ENCODE data around the gene CROCC2.

The CROCC2 gene

GRCh38 chr2:240925191-240925567 is 19.0 kb downstream of the CROCC2 start:
- DNase-seq: peak; percentile 27

- DNase-seq: no peak
Observed at GRCh38 chr2:240925568-240926515, 19.7 kb downstream of the CROCC2 start.

GRCh38 chr2:240926516-240927389 is 20.6 kb downstream of the CROCC2 start:
- DNase-seq: peak; percentile 2

DNA sequence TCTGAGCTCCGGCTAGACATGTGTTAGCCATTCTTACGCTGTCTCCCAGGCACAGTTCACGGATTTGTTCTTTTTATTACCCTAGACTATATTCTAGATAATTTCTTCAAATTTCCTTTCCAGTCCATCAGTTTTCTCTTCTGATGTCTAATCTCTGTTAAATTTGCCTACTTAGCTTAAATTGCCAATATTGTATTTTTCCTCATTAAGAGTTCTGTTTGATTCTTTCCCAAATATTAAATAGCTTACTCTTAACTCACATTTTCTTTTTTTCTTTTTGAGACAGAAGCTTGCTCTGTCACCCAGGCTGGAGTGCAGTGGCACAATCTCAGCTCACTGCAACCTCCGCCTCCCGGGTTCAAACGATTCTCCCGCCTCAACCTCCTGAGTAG is 21.2 kb downstream of the CROCC2 start:
- DNase-seq: no peak

GRCh38 chr2:240928476-240929363 is 22.6 kb downstream of the CROCC2 start:
- DNase-seq: no peak

- no peak for DNase-seq
Observed at GRCh38 chr2:240929364-240930095, 23.4 kb downstream of the CROCC2 start.

- DNase-seq: no peak
Observed at GRCh38 chr2:240930096-240930630, 24.0 kb downstream of the CROCC2 start.

DNA sequence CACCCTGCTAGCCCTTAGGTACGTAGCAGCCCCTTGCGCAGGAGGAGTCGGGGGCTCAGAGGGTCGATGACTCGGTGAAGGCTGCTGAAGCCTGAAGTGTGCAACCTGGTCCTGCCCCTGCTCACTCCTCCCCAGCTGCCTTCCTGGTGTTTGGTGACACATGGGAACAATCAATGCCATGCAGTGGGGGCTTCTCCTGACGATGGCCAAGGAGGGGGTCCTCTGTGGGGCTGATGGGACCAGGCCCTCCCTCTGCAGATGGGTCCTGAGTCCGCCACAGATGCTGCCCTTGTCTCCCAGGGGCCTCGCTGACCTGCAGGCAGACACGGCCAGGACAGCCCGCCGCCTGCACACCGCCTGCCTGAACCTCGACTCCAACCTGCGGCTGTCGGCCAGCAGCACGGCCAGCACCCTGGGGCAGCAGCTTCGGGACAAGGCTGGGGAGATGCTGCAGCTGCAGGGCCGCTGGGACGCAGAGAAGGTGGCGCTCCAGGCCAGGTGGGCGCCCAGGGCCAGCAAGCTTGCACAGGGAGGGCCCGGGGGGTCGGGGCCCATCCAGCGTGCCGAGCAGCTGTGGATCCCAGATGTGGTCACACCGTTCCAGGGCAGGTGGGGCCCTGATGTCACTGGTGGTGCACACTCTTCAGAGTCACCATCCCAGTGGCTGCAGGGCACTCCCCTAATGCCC is 24.6 kb downstream of the CROCC2 start:
- DNase-seq: no peak

- DNase-seq: peak; percentile 0
Observed at GRCh38 chr2:240931319-240931949, 25.3 kb downstream of the CROCC2 start.

DNA sequence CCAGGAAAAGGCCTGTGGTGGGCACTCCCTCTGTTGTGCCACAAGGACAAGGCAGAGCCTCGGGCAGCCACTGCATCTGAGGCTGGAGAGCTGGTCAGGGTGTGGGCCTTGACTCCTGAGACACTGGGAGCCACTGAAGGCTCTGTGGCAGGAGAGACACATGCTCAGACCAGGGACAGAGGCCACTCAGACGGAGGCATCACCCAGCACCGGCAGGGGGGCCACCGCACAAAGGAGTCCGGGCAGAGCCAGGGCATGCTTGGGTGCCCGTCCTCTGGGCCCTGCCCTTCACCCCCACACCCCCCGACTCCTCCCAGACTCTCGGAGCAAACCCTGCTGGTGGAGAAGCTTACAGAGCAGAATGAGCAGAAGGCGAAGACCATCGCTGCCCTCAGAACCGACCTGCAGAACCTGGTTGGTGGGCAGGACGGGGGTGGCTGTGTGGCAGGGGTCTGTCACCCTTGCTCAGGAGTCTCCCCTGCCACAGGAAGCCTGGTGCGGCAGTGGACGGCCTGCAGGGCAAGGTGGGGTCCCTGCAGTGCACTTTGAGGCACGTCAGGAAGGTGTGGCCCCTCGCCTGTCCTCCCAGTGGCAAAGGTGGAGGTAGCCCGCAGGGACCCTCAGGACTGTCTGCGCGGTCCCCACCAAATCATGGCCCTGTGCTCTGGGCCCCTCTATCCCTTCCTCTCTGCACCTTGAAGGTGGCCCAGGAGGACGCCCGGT is 26.0 kb downstream of the CROCC2 start:
- peak; percentile 1 for DNase-seq

DNA sequence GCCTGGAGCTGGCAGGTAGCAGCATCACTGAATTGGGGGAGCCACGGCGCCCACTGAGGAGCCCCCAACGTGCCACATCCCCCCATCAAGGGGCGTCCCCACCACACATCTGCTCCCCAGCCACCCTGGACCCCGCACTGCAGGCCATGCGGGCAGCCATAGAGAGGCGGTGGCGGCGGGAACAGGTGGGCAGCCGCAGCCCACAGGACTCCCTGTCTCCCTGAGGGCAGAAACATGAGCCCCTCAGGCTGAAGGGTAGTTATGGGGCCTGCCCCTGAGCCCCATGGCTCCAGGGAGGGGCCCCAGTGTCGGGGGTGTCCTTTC is 26.6 kb downstream of the CROCC2 start:
- no peak for DNase-seq

DNA sequence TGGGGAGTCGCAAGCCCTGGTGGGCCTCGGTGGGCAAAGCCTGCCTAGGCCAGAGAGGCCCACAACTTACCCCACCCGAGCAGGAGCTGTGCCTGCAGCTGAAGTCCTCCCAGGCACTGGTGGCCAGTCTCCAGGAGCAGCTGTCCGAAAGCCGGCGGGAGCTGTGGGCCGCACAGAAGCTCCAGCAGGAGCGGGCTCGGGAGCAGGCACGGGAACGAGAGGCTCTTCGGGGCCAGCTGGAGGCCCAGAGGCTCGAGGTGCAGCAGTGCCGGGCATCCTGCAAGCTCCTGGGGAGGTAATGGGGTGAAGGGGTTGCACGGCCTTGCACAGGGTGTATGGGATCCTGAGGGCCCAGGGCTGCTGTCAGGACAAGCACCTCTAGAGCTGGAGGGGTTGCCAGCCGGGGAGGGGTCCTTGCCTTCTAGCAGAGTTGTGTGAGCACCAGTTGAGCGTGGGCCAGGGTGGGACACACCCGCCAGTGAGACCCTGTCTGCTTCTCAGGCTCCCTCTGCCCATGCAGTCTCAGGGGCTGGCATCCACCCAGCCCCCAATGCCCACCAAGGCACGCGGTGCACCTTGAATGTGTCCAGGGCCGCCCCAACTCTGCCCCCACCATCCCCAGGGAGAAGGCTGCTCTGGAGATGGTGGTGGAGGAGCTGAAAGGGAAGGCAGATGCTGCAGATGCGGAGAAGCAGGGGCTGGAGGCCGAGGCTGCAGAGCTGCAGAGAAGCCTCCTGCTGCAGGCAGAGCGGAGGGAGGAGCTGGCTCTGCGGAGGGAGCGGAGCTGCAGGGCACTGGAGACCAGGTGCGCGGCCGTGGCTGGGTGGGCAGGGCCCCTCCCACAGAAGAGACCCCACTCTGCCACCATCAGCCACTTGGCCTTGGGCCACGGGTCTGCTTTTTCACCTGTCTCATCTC is 27.2 kb downstream of the CROCC2 start:
- peak; percentile 37 for DNase-seq

DNA sequence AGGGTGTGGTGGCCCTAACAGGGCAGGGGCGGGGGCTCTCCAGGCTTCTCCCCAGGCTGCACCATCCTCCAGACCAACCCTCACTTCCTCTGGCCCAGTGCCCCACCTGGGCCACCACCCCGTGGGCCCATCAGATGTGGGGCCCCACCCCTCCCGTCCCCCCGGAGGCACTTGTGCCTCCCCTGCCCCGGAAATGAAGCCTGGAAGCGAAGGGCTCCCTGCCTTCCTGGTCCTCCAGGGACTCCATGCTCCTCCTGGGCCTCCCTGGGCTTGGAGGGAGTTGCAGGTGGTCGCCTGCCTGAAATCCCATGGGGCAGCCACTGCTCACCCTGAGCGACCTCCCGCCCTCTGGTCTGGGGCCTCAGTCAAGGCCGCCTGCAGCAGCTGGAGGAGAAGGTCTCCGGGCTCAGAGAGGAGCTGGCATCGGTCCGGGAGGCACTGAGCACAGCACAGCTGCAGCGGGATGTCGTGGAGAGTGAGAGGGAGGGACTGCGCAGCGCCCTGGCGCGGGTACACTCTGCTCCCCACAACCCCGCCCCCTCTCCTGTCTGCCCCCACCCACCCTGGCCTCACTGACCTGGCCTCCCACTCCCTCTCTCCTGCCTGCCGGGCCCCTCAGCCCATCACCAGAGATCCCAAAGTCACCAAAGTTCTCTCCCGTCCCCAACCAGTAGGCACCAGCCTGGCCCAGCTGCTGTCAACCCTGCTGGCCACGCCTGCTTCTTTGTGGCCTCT is 28.0 kb downstream of the CROCC2 start:
- DNase-seq: peak; percentile 32

GRCh38 chr2:240934701-240935102 is 28.6 kb downstream of the CROCC2 start:
- DNase-seq: peak; percentile 1

- peak; percentile 1 for DNase-seq
Observed at GRCh38 chr2:240935103-240935876, 29.2 kb downstream of the CROCC2 start.

DNA sequence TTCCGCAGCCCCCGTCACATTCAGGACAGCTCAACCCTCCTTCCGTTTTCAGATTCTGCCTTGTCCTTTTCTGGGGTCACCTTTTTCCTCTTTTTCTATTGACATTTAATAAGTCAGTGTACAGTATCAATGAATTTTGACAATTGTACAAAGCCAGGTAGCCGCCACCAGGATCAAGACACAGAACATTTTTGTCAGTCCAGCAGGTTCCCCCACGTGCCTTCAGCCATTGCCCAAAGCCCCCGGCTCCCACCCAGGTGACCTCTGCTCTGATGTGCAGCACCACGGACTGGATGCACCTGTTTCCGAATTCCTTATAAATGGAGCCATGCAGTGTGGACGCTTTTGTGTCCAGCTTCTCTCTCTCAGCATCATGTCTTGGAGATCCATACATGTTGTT is 30.0 kb downstream of the CROCC2 start:
- peak; percentile 0 for DNase-seq

GRCh38 chr2:240946046-240946445 is 39.9 kb downstream of the CROCC2 start:
- no peak for DNase-seq
